Immature natural killer cell (primary cell): Measurements from ENCODE around the gene HNRNPH1. TPM values are rescaled to one million over a fixed set of nuclear protein-coding genes. Genes with fewer than 3 reads are reported as not detected.
"Not testable (repeated sequence)": the region's sequence is repeated elsewhere in the genome, so short reads cannot be mapped to it uniquely, and the experiment has no call there.

Experiments
- DNase-seq, 3 donors: peaks; one replicate each; pipeline ENCODE4 v3.0.0; 2022; ENCODE audit warnings: mixed read lengths in 1 of 3
- H3K27ac Mint-ChIP-seq, 6 donors: one replicate each; pipeline ENCODE4 v1.8.0; 2020; ENCODE audit warnings: mixed read lengths in 6 of 6, mild to moderate bottlenecking in 5 of 6, inconsistent platforms in 4 of 6, moderate library complexity in 3 of 6
- H3K27me3 Mint-ChIP-seq, 3 donors: one replicate each; pipeline ENCODE4 v1.8.0; 2020 to 2021; ENCODE audit warnings: low read depth in 3 of 3, mild to moderate bottlenecking in 3 of 3, mixed read lengths in 3 of 3, moderate library complexity in 3 of 3, inconsistent platforms in 1 of 3
- H3K36me3 Mint-ChIP-seq, 3 donors: one replicate each; pipeline ENCODE4 v1.8.0; 2020; ENCODE audit warnings: mixed read lengths in 3 of 3, inconsistent platforms in 2 of 3, mild to moderate bottlenecking in 2 of 3
- H3K4me1 Mint-ChIP-seq, 2 donors: one replicate each; pipeline ENCODE4 v1.8.0; 2020; ENCODE audit warnings: inconsistent platforms in 2 of 2, mild to moderate bottlenecking in 2 of 2, mixed read lengths in 2 of 2, moderate library complexity in 1 of 2
- H3K4me3 Mint-ChIP-seq, 5 donors: one replicate each; pipeline ENCODE4 v1.8.0; 2020; ENCODE audit warnings: mild to moderate bottlenecking in 5 of 5, mixed read lengths in 5 of 5, inconsistent platforms in 3 of 5, moderate library complexity in 3 of 5
- H3K9me3 Mint-ChIP-seq, 6 donors: one replicate each; pipeline ENCODE4 v1.8.0; 2020; ENCODE audit warnings: mild to moderate bottlenecking in 6 of 6, mixed read lengths in 6 of 6, inconsistent platforms in 4 of 6, moderate library complexity in 3 of 6
- polyA plus RNA-seq, 3 donors: library from polyadenylated mRNA; unstranded; fragments of 300-500 nt; fragmentation: Illumina TruSeq; gene quantifications; one replicate each; pipeline ENCODE4 v1.2.3, GENCODE V29; 2021

HNRNPH1 gene
- 100 to 1,000 TPM in 1 of 3 donors, 10 to 100 TPM in 2; 45.7 to 110 (median 73.3) TPM for polyA plus RNA-seq

GRCh38 chr5:179623003-179623905 lies at the start of gene HNRNPH1:
Gene HNRNPH1 (minus strand): TSS chr5:179623671. CDS start chr5:179623133, 538 bp downstream.
- H3K27me3 Mint-ChIP-seq, result peaks cover 33 to 51% (median 40%) of the 10 kb centered on the region in 3 donors
- H3K4me1 Mint-ChIP-seq, result peaks cover 51 to 58% of the 10 kb centered on the region in 2 donors
- H3K4me3 Mint-ChIP-seq, result peak within 1 kb of the TSS; percentile 95 to 99 (median 97)
- peak; percentile 99 for DNase-seq
- H3K27ac Mint-ChIP-seq, result peak within 1 kb of the TSS; percentile 97 to 99 (median 99)
- peaks cover 24 to 32% (median 32%) of the 10 kb centered on the region in 3 donors for H3K36me3 Mint-ChIP-seq
- no peaks in the 10 kb centered on the region for H3K9me3 Mint-ChIP-seq

GRCh38 chr5:179668391-179668790 lies 44.9 kb upstream of the HNRNPH1 start:
- peaks cover 0 to 4% (median 2%) of the 10 kb centered on the region in 3 donors for H3K27me3 Mint-ChIP-seq
- H3K27ac Mint-ChIP-seq, result no peak overlapping the region
- DNase-seq, result peak; percentile 22 to 50 (median 25)

GRCh38 chr5:179661647-179662046 lies 38.2 kb upstream of the HNRNPH1 start:
- DNase-seq, H3K9me3 Mint-ChIP-seq, H3K27me3 Mint-ChIP-seq, H3K36me3 Mint-ChIP-seq, H3K27ac Mint-ChIP-seq, H3K4me3 Mint-ChIP-seq: not testable (repeated sequence)
- H3K4me1 Mint-ChIP-seq, result peaks cover 10 to 13% of the 10 kb centered on the region in 2 donors

More at GRCh38 chr5:179668391-179668790, 44.9 kb upstream of the HNRNPH1 start:
- Mint-ChIP-seq H3K9me3 (no peaks in the 10 kb centered on the region), H3K4me1 (no peaks in the 10 kb centered on the region), H3K4me3 (no peak overlapping the region), H3K36me3 (no peaks in the 10 kb centered on the region)

- not testable (repeated sequence) for H3K36me3 Mint-ChIP-seq, H3K9me3 Mint-ChIP-seq, H3K27me3 Mint-ChIP-seq
- Mint-ChIP-seq H3K4me1 (peaks cover 10 to 13% of the 10 kb centered on the region in 2 donors), H3K4me3 (peak overlapping the region; percentile 77 to 81 (median 79)), H3K27ac (peak overlapping the region in 2 of 6 donors; percentile 7 to 73)
- DNase-seq, result peak in 1 of 3 donors; percentile 11
These were observed 34.8 kb upstream of the HNRNPH1 start for GRCh38 chr5:179658179-179658856.

GRCh38 chr5:179657302-179658178 lies 34.1 kb upstream of the HNRNPH1 start:
- DNase-seq, result peak; percentile 33 to 42 (median 41)
- Mint-ChIP-seq H3K4me3 (peak overlapping the region in 3 of 5 donors; percentile 77 to 81 (median 80)), H3K4me1 (peaks cover 10 to 13% of the 10 kb centered on the region in 2 donors)
- not testable (repeated sequence) for H3K27me3 Mint-ChIP-seq, H3K36me3 Mint-ChIP-seq, H3K9me3 Mint-ChIP-seq, H3K27ac Mint-ChIP-seq

- H3K4me1 Mint-ChIP-seq, H3K4me3 Mint-ChIP-seq, H3K27me3 Mint-ChIP-seq, H3K36me3 Mint-ChIP-seq, H3K9me3 Mint-ChIP-seq, DNase-seq, H3K27ac Mint-ChIP-seq: not testable (repeated sequence)
These were observed 29.7 kb upstream of the HNRNPH1 start for GRCh38 chr5:179653135-179653534.

- H3K4me3 Mint-ChIP-seq, H3K9me3 Mint-ChIP-seq, H3K27ac Mint-ChIP-seq, H3K4me1 Mint-ChIP-seq, H3K36me3 Mint-ChIP-seq, DNase-seq, H3K27me3 Mint-ChIP-seq: not testable (repeated sequence)
These were observed 26.8 kb upstream of the HNRNPH1 start for GRCh38 chr5:179650245-179650644.

GRCh38 chr5:179649166-179649703 lies 25.8 kb upstream of the HNRNPH1 start:
- not testable (repeated sequence) for H3K36me3 Mint-ChIP-seq, DNase-seq, H3K9me3 Mint-ChIP-seq, H3K4me3 Mint-ChIP-seq, H3K27ac Mint-ChIP-seq, H3K27me3 Mint-ChIP-seq, H3K4me1 Mint-ChIP-seq

- Mint-ChIP-seq H3K27me3 (no peaks in the 10 kb centered on the region), H3K27ac (no peak overlapping the region), H3K36me3 (no peaks in the 10 kb centered on the region), H3K4me3 (no peak overlapping the region), H3K9me3 (no peaks in the 10 kb centered on the region), H3K4me1 (no peaks in the 10 kb centered on the region)
- DNase-seq, result no peak
These were observed 24.9 kb upstream of the HNRNPH1 start for GRCh38 chr5:179648410-179648809.

GRCh38 chr5:179644766-179645165 lies 21.3 kb upstream of the HNRNPH1 start:
- H3K4me3 Mint-ChIP-seq, H3K27ac Mint-ChIP-seq, DNase-seq, H3K4me1 Mint-ChIP-seq, H3K36me3 Mint-ChIP-seq, H3K9me3 Mint-ChIP-seq, H3K27me3 Mint-ChIP-seq: not testable (repeated sequence)

GRCh38 chr5:179643141-179643920 lies 19.9 kb upstream of the HNRNPH1 start:
- not testable (repeated sequence) for H3K36me3 Mint-ChIP-seq, H3K9me3 Mint-ChIP-seq, H3K4me3 Mint-ChIP-seq, H3K27ac Mint-ChIP-seq, H3K4me1 Mint-ChIP-seq, DNase-seq, H3K27me3 Mint-ChIP-seq

- not testable (repeated sequence) for H3K4me3 Mint-ChIP-seq
These were observed 19.2 kb upstream of the HNRNPH1 start for GRCh38 chr5:179642626-179643025.

GRCh38 chr5:179641745-179642144 lies 18.3 kb upstream of the HNRNPH1 start:
- not testable (repeated sequence) for DNase-seq, H3K36me3 Mint-ChIP-seq, H3K27ac Mint-ChIP-seq, H3K9me3 Mint-ChIP-seq, H3K27me3 Mint-ChIP-seq, H3K4me1 Mint-ChIP-seq, H3K4me3 Mint-ChIP-seq

More at GRCh38 chr5:179642626-179643025, 19.2 kb upstream of the HNRNPH1 start:
- not testable (repeated sequence) for H3K4me1 Mint-ChIP-seq, H3K36me3 Mint-ChIP-seq, H3K9me3 Mint-ChIP-seq, DNase-seq, H3K27me3 Mint-ChIP-seq
- H3K27ac Mint-ChIP-seq, result peak overlapping the region in 1 of 6 donors; percentile 55
